GM21367 (cell line): ENCODE data around the gene TSPAN8.
"Not testable (repeated sequence)": the region's sequence is repeated elsewhere in the genome, so short reads cannot be mapped to it uniquely, and the experiment has no call there.

Source experiments
- ATAC-seq: cut with Tn5 transposase; IDR thresholded peaks from one replicate; pipeline ENCODE4 v1.9.1; 2021; ENCODE audit not compliant: unreplicated experiment

The TSPAN8 gene

GRCh38 chr12:71129364-71129763, 28.4 kb downstream of the TSPAN8 start:
- no peak for ATAC-seq

GRCh38 chr12:71128191-71128788, 29.5 kb downstream of the TSPAN8 start:
- ATAC-seq = no peak

- ATAC-seq = no peak
Observed at GRCh38 chr12:71125949-71126348, 31.9 kb downstream of the TSPAN8 start.

GRCh38 chr12:71125515-71125914, 32.3 kb downstream of the TSPAN8 start:
- ATAC-seq = no peak

GRCh38 chr12:71124835-71125460, 32.9 kb downstream of the TSPAN8 start:
- no peak for ATAC-seq

- ATAC-seq = not testable (repeated sequence)
Observed at GRCh38 chr12:71113148-71113547, 44.7 kb downstream of the TSPAN8 start.

GRCh38 chr12:71109834-71110233, 48.0 kb downstream of the TSPAN8 start:
- no peak for ATAC-seq

- no peak for ATAC-seq
Observed at GRCh38 chr12:71108355-71108754, 49.4 kb downstream of the TSPAN8 start.

- no peak for ATAC-seq
Observed at GRCh38 chr12:71107936-71108335, 49.9 kb downstream of the TSPAN8 start.

GRCh38 chr12:71105956-71106355, 51.8 kb downstream of the TSPAN8 start:
- ATAC-seq = no peak

GRCh38 chr12:71092290-71092689, 65.5 kb downstream of the TSPAN8 start:
- no peak for ATAC-seq

- no peak for ATAC-seq
Observed at GRCh38 chr12:71090971-71091370, 66.8 kb downstream of the TSPAN8 start.

GRCh38 chr12:71085575-71085974, 72.2 kb downstream of the TSPAN8 start:
- no peak for ATAC-seq

GRCh38 chr12:71075743-71076142, 82.1 kb downstream of the TSPAN8 start:
- ATAC-seq = no peak
